Measurements from ENCODE around the gene GRM8.
"Not testable (repeated sequence)": the region's sequence is repeated elsewhere in the genome, so short reads cannot be mapped to it uniquely, and the experiment has no call there.

GRM8 gene

DNA sequence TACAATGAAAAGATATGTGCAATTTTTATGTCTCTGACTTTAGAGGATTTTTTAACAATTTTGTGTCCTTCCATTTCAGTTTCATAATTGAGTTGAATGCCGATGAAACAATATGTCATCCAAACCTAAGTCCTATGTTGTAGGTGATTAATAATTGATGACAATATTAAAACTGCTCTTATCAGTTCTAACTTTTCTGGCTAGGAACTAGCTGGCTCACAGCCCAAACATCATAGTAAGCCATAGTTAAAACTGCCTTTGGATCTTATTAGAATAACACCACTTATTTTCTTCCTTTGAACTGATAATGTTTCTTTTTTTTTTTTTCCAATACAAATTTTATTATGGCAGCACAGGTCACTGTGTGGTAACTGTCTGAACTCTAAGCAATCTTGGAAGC lies 230.9 kb downstream of the GRM8 start:
- DNase-seq = no peak

- no peak for DNase-seq
Observed at GRCh38 chr7:127021019-127021738, 231.6 kb downstream of the GRM8 start.

GRCh38 chr7:127018889-127019288 lies 233.9 kb downstream of the GRM8 start:
- DNase-seq = no peak

GRCh38 chr7:127017196-127017595 lies 235.5 kb downstream of the GRM8 start:
- no peak for DNase-seq

DNA sequence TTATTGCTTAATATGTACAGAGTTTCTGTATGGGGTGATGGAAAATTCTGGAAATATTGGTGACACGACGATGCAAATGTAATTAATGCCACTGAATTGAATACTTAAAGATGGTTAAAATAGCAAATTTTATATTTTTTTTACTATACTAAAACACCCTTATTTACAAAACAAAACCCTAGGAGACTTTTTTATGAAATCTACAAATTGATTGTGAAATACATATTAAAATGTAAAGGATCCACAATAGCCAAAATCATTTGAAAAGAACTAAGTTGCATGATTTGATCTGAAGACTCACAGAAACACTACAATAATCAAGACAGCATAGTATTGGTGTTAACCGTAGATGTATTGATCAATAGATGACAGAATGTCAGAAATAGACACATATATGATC lies 252.0 kb downstream of the GRM8 start:
- no peak for DNase-seq

DNA sequence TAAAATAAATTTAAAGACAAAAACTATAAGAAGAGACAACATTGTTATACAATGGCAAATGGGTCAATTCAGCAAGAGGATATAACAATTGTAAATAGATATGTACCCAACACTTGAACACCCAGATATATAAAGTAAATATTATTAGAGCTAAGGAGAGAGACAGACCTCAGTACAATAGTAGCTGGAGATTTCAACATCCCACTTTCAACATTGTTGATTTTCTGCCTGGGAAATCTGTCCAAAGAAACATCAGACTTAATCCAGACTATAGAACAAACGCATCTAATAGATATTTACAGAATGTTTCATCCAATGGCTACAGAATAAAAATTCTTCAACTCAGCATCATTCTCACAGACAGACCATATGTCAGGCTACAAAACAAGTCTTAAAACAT lies 256.1 kb downstream of the GRM8 start:
- DNase-seq = no peak

DNA sequence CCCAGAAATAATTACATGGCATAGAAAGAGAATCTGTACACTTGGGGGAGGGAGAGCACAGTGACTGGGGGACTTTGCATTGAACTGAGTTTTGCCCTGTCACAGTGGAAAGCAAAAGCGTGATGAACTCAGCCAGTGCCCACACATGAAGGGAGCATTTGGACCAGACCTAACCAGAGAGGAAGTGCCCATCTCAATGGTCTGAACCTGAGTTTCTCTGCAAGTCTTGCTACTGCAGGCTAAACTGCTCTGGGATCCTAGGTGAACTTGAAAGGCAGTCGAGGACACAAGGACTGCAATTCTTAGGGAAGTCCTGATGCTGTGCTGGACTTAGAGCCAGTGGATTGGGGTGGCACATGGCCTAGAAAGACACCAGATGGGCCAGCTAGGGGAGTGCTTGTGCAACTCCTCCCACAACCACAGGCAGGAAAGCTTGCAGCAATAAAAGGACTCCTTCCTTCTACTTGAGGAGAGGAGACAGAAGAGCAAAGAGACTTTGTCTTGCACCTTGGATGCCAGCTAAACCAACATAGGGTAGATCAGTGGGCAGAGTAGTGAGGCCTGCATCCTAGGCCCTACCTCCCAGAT lies 259.0 kb downstream of the GRM8 start:
- no peak for DNase-seq

DNA sequence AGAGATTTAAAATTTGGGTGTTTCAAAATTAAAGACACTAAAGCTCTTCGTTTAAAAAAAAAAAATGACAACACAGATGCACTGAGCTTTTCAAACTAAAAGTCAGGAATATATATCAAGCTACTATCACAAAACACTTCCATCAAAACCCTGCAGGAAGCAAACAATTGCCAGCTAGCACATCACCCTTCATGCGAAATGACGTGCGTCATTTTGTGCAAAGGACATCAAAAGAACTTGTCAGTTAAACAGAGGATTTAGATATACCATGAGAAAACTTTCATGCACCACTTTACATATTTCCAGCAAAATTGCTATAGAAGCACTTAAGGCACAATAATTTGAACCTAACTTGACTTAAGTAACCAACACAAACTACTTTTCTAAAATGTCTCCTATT lies 264.7 kb downstream of the GRM8 start:
- no peak for DNase-seq

- DNase-seq = no peak
Observed at GRCh38 chr7:126979722-126980121, 273.0 kb downstream of the GRM8 start.

DNA sequence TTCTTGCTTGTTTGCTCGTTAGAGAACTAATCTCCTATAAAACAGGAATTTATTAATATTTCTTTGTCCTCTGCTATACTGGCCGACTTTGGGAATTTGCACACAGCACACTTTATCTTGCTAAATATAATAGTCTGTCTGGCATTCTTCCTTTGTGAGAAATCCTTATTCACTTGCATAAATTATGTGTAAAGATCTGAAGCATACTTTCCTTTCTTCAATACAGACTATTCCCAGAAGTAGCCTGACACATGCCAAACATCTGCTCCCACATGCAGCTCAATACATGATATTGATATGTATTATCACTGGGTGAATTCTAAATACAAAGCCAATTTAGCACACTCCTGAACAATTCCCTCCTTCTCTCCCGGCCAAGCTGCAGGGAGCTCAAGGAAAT lies 273.9 kb downstream of the GRM8 start:
- no peak for DNase-seq

- DNase-seq = no peak
Observed at GRCh38 chr7:126973066-126973465, 279.7 kb downstream of the GRM8 start.

- DNase-seq = no peak
Observed at GRCh38 chr7:126972571-126972970, 280.2 kb downstream of the GRM8 start.

DNA sequence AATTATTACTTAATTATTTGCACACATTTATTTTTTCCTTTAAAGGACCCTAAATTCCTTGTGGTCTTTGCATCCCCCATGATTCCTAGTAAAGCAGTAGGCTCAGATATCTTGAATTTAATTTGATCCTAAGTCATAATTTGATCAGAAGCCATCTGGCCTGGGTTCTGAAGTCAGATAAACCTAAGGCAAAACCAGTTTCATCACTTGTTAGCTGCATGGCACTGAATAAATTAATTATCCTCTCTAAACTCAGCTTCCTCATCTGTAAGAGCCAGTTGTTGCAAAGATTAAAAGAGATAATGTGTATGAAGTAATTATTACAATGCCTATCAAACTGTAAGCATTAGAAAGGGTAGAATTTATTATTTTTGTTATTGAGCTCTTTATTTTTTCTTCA lies 293.1 kb downstream of the GRM8 start:
- no peak for DNase-seq

- no peak for DNase-seq
Observed at GRCh38 chr7:126958367-126958766, 294.4 kb downstream of the GRM8 start.

GRCh38 chr7:126957443-126957842 lies 295.3 kb downstream of the GRM8 start:
- no peak for DNase-seq

- no peak for DNase-seq
Observed at GRCh38 chr7:126953461-126953860, 299.3 kb downstream of the GRM8 start.

- no peak for DNase-seq
Observed at GRCh38 chr7:126948664-126949063, 304.1 kb downstream of the GRM8 start.

DNA sequence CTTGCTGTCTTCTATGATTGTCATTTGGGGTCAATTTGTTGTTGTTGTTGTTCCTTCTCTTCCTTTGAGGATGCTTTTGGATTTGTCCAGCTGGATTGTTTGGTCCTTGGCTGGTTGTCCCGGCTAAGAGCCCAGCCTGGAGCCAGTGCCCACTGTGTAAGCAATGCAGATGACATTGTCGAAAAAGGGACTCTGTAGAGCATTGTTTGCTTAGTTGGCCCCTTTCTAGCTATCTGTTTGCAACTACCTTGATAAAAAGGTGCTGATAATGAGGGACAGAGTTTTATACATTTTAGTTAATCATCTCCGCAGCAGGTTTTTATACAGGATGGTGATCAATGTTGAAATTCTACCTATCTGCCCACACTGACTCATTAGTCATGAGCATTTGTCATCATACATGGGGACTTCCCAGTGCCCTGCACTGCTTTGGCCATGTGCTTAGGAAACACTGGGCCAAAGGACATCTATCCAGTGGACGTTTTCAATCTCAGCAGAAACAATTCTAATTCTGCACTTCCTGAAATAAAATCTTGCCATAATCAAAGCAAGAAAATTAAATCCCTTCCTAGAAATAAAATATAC lies 311.9 kb downstream of the GRM8 start:
- no peak for DNase-seq

DNA sequence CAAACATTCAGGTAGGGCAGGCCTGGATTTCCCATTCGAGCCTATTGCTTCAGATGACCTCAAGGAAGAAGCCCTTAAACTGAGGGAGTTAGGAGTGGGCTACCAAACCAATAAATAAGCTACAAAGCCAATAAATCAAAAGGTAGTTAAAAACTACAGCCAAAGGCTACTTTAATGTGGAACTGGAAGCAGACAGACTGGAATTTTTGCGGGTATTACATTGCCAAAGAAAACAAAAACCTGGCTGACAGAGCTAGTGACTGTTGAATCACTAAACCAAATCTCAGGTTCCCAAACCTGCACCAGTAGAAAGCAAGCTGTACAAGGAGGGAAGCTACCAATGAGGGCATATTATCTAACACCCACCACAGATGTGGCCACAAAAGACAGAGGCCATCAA lies 315.6 kb downstream of the GRM8 start:
- no peak for DNase-seq

DNA sequence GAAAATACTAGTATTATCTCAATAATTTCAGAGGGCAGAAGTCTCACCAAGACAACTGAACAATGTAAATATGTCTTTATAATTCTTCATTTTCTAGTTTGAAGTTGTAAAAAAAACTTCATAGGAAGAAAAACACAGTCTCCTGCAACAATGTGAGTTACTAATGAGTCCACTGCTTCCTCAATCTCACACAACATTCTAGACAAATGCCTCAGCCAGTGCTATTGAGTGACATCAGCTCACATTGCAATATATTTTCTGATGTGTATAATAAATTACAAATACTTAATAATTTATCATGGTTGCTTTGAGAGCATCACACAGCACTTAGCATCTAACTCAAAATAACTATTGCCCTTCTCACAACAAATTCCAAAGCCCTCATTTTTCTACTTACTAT lies 321.2 kb downstream of the GRM8 start:
- DNase-seq = no peak

DNA sequence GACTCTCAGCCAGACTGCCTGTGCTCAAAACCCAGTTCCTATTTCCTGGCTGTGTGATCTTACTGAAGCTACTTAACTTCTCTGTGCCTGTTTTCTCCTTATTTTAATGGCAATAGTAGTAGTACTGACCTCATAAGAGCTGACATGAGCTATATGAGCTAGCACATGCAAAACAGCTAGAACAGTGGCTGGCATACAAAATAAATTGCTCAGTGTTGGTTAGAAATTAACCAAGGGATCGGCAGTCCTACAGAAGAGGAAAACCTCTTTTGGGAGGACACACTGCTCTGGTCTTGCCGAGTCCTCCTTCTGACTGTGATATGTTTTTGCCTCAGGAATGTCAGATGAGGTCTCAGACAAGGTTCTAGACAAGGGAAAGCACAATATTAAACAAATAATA lies 322.6 kb downstream of the GRM8 start:
- DNase-seq = no peak

GRCh38 chr7:126924477-126924876 lies 328.3 kb downstream of the GRM8 start:
- DNase-seq = no peak

DNA sequence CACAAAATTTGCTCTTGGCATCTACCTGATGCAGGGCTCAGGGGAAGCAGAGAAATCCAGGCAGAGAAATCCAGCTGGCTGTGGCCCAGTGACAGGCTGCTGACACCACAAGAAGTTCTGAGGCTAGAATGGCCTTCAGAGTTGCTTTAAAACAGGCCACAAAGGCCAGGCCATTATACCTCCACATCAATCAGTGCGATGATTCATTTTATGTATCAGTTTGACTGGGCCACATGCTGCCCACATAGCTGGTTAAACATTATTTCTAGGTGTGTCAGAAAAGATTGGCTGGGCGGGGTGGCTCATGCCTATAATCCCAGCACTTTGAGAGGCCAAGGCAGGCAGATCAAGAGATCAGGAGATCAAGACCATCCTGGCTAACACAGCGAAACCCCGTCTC lies 341.1 kb downstream of the GRM8 start:
- not testable (repeated sequence) for DNase-seq

- DNase-seq = not testable (repeated sequence)
Observed at GRCh38 chr7:126908564-126908963, 344.2 kb downstream of the GRM8 start.

DNA sequence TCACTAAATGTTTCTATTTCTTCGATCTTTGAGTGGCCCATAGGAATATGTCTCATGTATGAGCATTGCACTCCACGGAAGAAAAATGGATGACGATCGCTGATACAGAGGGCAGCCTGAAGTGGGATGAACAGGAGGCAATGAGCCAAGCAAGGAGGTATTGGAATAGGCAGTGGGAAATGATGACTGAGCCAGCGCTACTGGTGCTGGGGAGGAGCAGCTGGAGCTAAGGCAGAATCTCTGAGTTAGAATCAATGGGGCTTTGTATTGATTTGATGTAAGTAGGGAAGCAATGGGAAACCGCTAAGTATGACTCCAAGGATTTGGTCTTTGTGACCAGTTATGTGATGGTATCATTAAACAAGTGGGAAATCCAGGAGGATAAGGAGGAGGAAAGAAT lies 345.1 kb downstream of the GRM8 start:
- DNase-seq = not testable (repeated sequence)
